ENCODE results near the gene SGCG. TPM values are rescaled to one million over a fixed set of nuclear protein-coding genes. Genes with fewer than 3 reads are reported as not detected.

Gene SGCG, protein sequence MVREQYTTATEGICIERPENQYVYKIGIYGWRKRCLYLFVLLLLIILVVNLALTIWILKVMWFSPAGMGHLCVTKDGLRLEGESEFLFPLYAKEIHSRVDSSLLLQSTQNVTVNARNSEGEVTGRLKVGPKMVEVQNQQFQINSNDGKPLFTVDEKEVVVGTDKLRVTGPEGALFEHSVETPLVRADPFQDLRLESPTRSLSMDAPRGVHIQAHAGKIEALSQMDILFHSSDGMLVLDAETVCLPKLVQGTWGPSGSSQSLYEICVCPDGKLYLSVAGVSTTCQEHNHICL
- polyA plus RNA-seq (2012; ENCODE audit: insufficient read length, low read depth) = not detected

DNA sequence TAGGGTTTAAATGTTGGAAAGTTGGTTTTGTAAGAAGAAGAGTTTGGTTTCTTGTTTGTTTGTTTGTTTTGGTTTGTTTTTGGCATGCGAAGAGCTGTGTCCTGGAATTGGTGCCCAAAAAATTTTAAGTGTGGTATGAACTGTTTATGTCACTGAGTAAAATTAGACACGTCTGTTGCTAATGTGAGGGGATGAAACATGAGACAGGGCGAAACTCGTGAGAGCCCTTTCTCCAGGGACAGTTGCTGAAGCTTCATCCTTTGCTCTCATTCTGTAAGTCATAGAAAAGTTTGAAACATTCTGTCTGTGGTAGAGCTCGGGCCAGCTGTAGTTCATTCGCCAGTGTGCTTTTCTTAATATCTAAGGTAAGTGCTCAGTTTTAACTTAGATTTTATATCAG is at the start of gene SGCG:
Gene SGCG (plus strand): TSS at position 269 of the 400 bp plus-strand sequence. CDS start 22,716 bp downstream, outside the sequence.
- no peak for TF ChIP-seq TAF1 (IDR thresholded peaks at IDR 0.05; ENCODE audit: borderline replicate concordance, insufficient read depth, low read length)
- TF ChIP-seq FOXP2 (optimal IDR thresholded peaks at IDR 0.05; ENCODE audit: borderline replicate concordance, extremely low read depth, extremely low read length, insufficient read depth) = no peak
- no peak for TF ChIP-seq POLR2AphosphoS5 (IDR thresholded peaks at IDR 0.05; ENCODE audit: low read depth, low read length)
- no peak for TF ChIP-seq SIN3A (IDR thresholded peaks at IDR 0.05; ENCODE audit: borderline replicate concordance, insufficient read depth, low read length)
- TF ChIP-seq, protein P1, sequence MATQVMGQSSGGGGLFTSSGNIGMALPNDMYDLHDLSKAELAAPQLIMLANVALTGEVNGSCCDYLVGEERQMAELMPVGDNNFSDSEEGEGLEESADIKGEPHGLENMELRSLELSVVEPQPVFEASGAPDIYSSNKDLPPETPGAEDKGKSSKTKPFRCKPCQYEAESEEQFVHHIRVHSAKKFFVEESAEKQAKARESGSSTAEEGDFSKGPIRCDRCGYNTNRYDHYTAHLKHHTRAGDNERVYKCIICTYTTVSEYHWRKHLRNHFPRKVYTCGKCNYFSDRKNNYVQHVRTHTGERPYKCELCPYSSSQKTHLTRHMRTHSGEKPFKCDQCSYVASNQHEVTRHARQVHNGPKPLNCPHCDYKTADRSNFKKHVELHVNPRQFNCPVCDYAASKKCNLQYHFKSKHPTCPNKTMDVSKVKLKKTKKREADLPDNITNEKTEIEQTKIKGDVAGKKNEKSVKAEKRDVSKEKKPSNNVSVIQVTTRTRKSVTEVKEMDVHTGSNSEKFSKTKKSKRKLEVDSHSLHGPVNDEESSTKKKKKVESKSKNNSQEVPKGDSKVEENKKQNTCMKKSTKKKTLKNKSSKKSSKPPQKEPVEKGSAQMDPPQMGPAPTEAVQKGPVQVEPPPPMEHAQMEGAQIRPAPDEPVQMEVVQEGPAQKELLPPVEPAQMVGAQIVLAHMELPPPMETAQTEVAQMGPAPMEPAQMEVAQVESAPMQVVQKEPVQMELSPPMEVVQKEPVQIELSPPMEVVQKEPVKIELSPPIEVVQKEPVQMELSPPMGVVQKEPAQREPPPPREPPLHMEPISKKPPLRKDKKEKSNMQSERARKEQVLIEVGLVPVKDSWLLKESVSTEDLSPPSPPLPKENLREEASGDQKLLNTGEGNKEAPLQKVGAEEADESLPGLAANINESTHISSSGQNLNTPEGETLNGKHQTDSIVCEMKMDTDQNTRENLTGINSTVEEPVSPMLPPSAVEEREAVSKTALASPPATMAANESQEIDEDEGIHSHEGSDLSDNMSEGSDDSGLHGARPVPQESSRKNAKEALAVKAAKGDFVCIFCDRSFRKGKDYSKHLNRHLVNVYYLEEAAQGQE (IDR thresholded peaks at IDR 0.05; ENCODE audit: insufficient read depth in 1 of 2, low read depth in 2 of 2, low read length in 2 of 2) = no peak

DNA sequence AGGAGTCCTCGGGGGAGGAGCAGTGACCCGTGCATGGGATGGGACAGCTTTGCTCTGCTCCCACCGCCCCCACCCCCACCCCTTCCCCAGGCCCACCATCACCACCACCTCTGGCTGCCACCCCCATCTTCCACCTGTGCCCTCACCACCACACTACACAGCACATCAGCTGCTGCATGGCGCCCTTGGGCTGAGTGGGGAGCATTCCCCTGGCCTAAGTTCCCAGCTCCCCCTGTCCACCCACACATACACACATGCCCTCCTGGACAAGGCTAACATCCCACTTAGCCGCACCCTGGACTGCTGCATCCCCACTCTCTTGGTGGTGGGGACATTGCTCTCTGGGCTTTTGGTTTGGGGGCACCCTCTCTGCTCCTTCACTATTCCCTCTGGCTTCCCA is 46.2 kb upstream of the SGCG start:
- TF ChIP-seq POLR2AphosphoS5 (IDR thresholded peaks at IDR 0.05; ENCODE audit: low read depth, low read length) (no peak), TAF1 (IDR thresholded peaks at IDR 0.05; ENCODE audit: borderline replicate concordance, insufficient read depth, low read length) (no peak), FOXP2 (optimal IDR thresholded peaks at IDR 0.05; ENCODE audit: borderline replicate concordance, extremely low read depth, extremely low read length, insufficient read depth) (no peak), SIN3A (IDR thresholded peaks at IDR 0.05; ENCODE audit: borderline replicate concordance, insufficient read depth, low read length) (no peak)
- TF ChIP-seq, protein P1 (IDR thresholded peaks at IDR 0.05; ENCODE audit: insufficient read depth in 1 of 2, low read depth in 2 of 2, low read length in 2 of 2) = no peak

DNA sequence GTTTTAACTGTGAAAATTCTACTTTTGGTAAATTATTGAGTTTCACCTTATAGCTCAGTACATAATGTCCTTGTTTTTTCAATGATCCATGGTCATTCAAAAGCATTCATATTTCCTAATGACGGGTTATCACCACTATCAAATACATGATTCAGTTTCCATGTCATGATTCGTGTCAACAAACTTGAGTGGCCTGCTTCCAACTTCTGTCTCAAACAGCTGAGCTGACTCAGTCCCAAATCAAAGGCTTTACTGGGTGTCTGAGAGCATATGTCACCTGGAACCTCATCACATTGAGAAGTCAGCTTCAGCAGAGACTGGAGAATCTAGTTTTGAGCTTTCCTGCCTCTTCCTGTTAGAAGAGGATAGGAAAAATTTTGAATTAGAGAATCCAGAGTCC is 40.3 kb upstream of the SGCG start:
- TF ChIP-seq FOXP2 (optimal IDR thresholded peaks at IDR 0.05; ENCODE audit: borderline replicate concordance, extremely low read depth, extremely low read length, insufficient read depth) = no peak
- no peak for TF ChIP-seq SIN3A (IDR thresholded peaks at IDR 0.05; ENCODE audit: borderline replicate concordance, insufficient read depth, low read length)
- TF ChIP-seq, protein P1 (IDR thresholded peaks at IDR 0.05; ENCODE audit: insufficient read depth in 1 of 2, low read depth in 2 of 2, low read length in 2 of 2) = no peak
- TF ChIP-seq POLR2AphosphoS5 (IDR thresholded peaks at IDR 0.05; ENCODE audit: low read depth, low read length) = no peak
- no peak for TF ChIP-seq TAF1 (IDR thresholded peaks at IDR 0.05; ENCODE audit: borderline replicate concordance, insufficient read depth, low read length)

DNA sequence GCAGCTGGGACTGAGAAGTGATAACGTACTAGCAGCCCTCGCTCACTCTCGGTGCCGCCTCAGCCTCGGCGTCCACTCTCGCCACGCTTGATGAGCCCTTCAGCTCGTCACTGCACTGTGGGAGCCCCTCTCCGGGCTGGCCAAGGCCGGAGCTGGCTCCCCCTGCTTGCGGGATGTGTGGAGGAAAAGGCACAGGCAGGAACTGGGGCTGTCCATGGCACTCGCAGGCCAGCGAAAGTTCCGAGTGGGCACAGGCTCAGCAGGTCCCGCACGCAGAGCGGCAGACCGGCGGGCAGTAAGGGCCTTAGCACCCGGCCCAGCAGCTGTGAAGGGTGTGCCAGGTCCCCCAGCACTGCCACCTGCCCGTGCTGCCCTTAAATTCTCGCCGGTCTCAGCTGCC is 38.8 kb upstream of the SGCG start:
- no peak for TF ChIP-seq SIN3A (IDR thresholded peaks at IDR 0.05; ENCODE audit: borderline replicate concordance, insufficient read depth, low read length)
- no peak for TF ChIP-seq TAF1 (IDR thresholded peaks at IDR 0.05; ENCODE audit: borderline replicate concordance, insufficient read depth, low read length)
- TF ChIP-seq POLR2AphosphoS5 (IDR thresholded peaks at IDR 0.05; ENCODE audit: low read depth, low read length) = no peak

DNA sequence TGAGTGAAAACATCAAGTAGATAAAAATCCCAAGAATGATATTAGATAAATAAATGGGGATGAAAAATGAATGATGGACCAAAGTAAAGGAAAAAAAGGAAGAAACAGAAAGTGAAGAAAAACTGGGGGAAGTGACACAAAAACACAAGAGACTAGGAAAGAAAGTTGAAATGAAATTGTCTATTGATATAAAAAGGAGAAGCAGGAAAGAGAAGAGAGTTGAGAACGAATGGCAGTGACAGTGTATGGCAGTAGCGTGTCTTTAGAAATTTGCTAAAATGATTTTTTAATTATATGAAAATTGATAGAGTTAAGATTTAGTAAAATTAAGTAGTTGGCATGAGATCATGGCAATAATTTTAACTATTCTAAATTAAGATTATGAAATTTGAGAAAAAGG is 36.3 kb upstream of the SGCG start:
- TF ChIP-seq TAF1 (IDR thresholded peaks at IDR 0.05; ENCODE audit: borderline replicate concordance, insufficient read depth, low read length) (no peak), POLR2AphosphoS5 (IDR thresholded peaks at IDR 0.05; ENCODE audit: low read depth, low read length) (no peak), SIN3A (IDR thresholded peaks at IDR 0.05; ENCODE audit: borderline replicate concordance, insufficient read depth, low read length) (no peak), FOXP2 (optimal IDR thresholded peaks at IDR 0.05; ENCODE audit: borderline replicate concordance, extremely low read depth, extremely low read length, insufficient read depth) (no peak)
- TF ChIP-seq, protein P1 (IDR thresholded peaks at IDR 0.05; ENCODE audit: insufficient read depth in 1 of 2, low read depth in 2 of 2, low read length in 2 of 2) = no peak
